Measurements from ENCODE around the gene PARP1.

Gene PARP1

DNA sequence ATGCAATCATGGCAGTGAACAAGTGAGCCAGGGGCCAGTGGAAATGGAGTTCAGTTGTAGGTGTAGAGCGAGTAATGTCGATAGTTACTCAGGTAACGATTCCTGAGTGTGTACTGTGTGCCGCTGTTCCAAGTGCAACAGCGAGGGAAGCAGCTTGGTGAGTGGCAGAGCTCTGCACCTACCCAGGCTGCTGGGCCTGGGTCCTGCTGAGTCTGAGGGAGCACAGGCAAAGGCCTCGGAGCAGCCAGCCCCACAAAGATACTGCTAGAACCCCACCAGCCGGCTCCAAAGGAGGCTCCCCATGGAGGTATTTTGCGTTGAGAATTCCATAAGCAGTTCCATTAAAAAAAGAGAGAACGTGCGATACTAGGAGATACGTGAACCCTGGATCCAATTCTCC is 23.2 kb downstream of the PARP1 start:
- no peaks in the 10 kb centered on the region for H3K9me3 ChIP-seq (ENCODE audit: low read length)
- no peak overlapping the region for H3K27ac ChIP-seq (ENCODE audit: low read depth, low read length)
- H3K36me3 ChIP-seq (ENCODE audit: insufficient read depth, low read length), result peaks cover 100% of the 10 kb centered on the region
- no peaks in the 10 kb centered on the region for H3K27me3 ChIP-seq (ENCODE audit: control insufficient read depth in 1 of 2, insufficient read depth in 2 of 2, low read length in 2 of 2)
- H3K9ac ChIP-seq (ENCODE audit: low read length), result no peak overlapping the region
- no peak overlapping the region for H3K4me3 ChIP-seq (ENCODE audit: low read depth in 1 of 2, low read length in 2 of 2)
- H3K4me1 ChIP-seq (ENCODE audit: insufficient read depth, low read length), result no peaks in the 10 kb centered on the region

DNA sequence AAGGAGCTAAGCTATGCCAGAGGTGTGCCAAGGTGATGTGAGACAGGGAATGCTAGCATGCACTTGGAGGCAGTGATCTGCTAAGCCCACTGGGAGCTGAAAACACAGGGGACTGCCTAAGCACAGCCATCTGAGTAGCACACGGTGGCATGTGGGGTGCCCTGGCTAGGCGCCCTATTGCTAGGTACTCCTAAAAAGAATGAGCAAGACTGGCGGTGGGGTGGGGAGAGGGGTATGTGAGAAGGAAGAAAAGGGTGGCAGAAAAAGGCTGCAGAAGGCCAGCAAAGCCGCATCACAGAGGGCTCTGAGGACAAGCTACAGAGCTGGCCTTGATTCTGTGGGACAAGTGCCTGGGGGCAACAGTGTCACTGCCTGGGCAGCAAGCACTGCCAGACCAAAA is 23.9 kb downstream of the PARP1 start:
- Histone ChIP-seq H3K27ac (ENCODE audit: low read depth, low read length) (no peak overlapping the region), H3K9me3 (ENCODE audit: low read length) (no peaks in the 10 kb centered on the region), H3K9ac (ENCODE audit: low read length) (no peak overlapping the region), H3K4me3 (ENCODE audit: low read depth in 1 of 2, low read length in 2 of 2) (no peak overlapping the region), H3K27me3 (ENCODE audit: control insufficient read depth in 1 of 2, insufficient read depth in 2 of 2, low read length in 2 of 2) (no peaks in the 10 kb centered on the region), H3K4me1 (ENCODE audit: insufficient read depth, low read length) (no peaks in the 10 kb centered on the region), H3K36me3 (ENCODE audit: insufficient read depth, low read length) (peaks cover 100% of the 10 kb centered on the region)

DNA sequence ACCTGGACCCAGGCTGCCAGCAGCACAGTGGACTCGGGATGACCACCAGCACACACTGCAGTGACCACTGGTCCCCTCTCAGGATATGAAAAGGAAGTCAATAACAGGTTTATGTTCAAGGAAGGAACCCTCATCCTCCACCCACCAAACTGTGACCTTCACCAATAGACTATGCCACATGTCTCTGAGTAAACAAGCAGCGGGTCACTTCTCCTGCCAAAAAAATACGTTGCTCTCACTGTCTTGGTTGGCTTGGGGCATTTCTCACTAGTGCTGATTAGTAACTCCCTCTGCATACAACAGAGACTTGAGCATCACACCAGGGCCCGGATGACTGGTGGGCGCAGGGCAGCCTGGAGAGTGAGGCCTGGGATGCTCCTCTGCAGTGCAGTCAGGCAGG is 25.9 kb downstream of the PARP1 start:
- H3K9ac ChIP-seq (ENCODE audit: low read length), result no peak overlapping the region
- H3K9me3 ChIP-seq (ENCODE audit: low read length), result no peaks in the 10 kb centered on the region
- peaks cover 98% of the 10 kb centered on the region for H3K36me3 ChIP-seq (ENCODE audit: insufficient read depth, low read length)
- no peak overlapping the region for H3K4me3 ChIP-seq (ENCODE audit: low read depth in 1 of 2, low read length in 2 of 2)
- H3K27me3 ChIP-seq (ENCODE audit: control insufficient read depth in 1 of 2, insufficient read depth in 2 of 2, low read length in 2 of 2), result no peaks in the 10 kb centered on the region
- H3K4me1 ChIP-seq (ENCODE audit: insufficient read depth, low read length), result no peaks in the 10 kb centered on the region
- H3K27ac ChIP-seq (ENCODE audit: low read depth, low read length), result no peak overlapping the region

DNA sequence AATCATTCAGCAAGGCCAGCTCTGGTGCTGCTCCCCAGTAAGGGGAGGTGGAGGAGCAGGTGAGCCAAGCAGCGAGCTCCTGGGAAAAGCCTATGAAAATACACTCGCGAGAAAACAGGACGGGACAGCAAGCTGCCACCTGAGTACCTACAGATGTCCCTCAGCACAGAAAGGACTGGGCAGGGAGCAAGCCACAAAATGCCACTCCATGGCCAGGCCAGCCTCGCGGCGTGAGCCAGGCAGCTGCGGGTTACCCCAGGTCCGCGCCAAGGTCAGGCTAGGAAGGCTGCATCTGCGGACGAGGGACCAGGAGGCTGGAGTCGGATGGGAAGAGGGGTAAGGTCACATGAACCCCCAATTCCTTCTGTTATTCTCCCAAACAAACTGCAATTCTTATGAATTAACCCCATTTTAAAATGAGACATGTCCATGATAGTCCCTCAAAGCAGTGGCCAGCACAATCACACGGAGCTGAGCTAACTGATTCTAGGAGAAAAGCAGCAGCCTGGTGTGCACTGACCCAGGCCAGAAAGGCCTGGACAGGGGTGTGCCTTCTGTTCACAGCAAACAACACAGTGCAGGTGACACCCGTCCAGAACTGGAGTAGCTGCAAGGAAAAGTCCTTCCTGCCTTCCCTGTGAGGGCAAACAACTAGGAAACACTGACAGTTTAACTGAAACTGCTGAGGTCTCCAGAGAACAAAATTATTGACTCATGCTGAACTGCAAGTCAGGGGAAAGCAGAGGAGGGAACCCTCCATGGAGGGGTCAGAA is 26.5 kb downstream of the PARP1 start:
- no peak overlapping the region for H3K4me3 ChIP-seq (ENCODE audit: low read depth in 1 of 2, low read length in 2 of 2)
- H3K9me3 ChIP-seq (ENCODE audit: low read length), result no peaks in the 10 kb centered on the region
- H3K27me3 ChIP-seq (ENCODE audit: control insufficient read depth in 1 of 2, insufficient read depth in 2 of 2, low read length in 2 of 2), result no peaks in the 10 kb centered on the region
- no peak overlapping the region for H3K27ac ChIP-seq (ENCODE audit: low read depth, low read length)
- H3K36me3 ChIP-seq (ENCODE audit: insufficient read depth, low read length), result peaks cover 99% of the 10 kb centered on the region
- H3K4me1 ChIP-seq (ENCODE audit: insufficient read depth, low read length), result no peaks in the 10 kb centered on the region
- no peak overlapping the region for H3K9ac ChIP-seq (ENCODE audit: low read length)

DNA sequence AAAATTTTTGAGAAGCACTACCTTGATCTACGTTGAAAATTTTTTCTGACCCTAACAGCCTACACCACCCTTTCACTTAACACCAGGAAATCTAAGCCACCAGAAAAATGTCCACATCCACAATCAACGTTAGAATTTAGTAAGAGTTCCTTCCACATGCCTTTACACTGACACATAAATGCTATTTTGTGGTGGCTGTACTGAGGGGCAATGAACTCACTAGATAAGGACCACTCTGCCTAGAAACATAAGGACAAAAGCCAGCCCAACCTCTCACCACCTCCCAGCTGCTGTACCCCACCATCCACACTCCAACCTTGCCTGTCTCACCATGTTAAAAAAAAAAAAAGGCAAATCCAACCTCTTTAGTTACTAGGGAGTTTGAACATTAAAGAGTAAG is 29.8 kb downstream of the PARP1 start:
- Histone ChIP-seq H3K36me3 (ENCODE audit: insufficient read depth, low read length) (peaks cover 99% of the 10 kb centered on the region), H3K9me3 (ENCODE audit: low read length) (no peaks in the 10 kb centered on the region), H3K9ac (ENCODE audit: low read length) (no peak overlapping the region), H3K27ac (ENCODE audit: low read depth, low read length) (no peak overlapping the region), H3K4me1 (ENCODE audit: insufficient read depth, low read length) (no peaks in the 10 kb centered on the region), H3K27me3 (ENCODE audit: control insufficient read depth in 1 of 2, insufficient read depth in 2 of 2, low read length in 2 of 2) (no peaks in the 10 kb centered on the region), H3K4me3 (ENCODE audit: low read depth in 1 of 2, low read length in 2 of 2) (no peak overlapping the region)

DNA sequence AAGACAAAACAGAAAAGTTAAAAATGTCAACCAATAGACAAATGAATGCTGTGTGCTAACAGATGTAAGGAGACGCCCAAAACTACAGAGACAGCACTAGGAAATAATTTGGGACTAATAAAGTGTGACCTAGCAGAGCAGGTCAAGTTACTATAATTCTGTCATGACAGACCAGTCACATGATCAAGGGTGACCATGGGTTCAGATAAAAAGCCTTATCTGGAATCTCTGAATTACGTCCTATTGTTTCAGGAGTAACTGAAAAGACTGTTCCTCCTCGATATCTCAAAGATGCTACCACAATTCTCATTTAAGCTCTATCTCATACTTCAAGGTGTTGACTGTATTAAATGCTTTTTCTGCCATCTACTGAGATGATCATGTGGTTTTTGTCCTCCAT is 31.6 kb downstream of the PARP1 start:
- H3K36me3 ChIP-seq (ENCODE audit: insufficient read depth, low read length), result peaks cover 94% of the 10 kb centered on the region
- H3K4me3 ChIP-seq (ENCODE audit: low read depth in 1 of 2, low read length in 2 of 2), result no peak overlapping the region
- no peak overlapping the region for H3K9ac ChIP-seq (ENCODE audit: low read length)
- H3K9me3 ChIP-seq (ENCODE audit: low read length), result no peaks in the 10 kb centered on the region
- H3K27me3 ChIP-seq (ENCODE audit: control insufficient read depth in 1 of 2, insufficient read depth in 2 of 2, low read length in 2 of 2), result no peaks in the 10 kb centered on the region
- no peaks in the 10 kb centered on the region for H3K4me1 ChIP-seq (ENCODE audit: insufficient read depth, low read length)
- H3K27ac ChIP-seq (ENCODE audit: low read depth, low read length), result no peak overlapping the region

DNA sequence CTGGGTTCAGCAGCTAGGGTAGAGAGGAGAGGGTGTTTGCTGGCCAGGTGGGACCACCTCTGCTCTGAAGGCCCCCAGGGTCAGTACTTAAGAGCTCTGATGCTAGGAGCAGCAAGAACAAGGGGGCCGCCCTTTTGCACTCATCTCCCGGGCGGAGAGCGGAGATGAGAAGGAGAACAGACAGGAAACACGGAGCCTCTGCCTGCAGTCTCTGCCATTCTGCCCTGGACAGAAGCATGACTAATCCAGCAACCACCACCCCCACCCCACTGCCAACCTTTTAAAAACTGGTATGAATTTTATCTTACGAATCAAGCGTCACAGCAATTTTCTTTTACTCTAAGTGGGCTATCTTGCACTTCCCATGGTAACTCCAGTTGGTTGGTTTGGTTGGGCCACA is 34.5 kb downstream of the PARP1 start:
- H3K4me3 ChIP-seq (ENCODE audit: low read depth in 1 of 2, low read length in 2 of 2), result no peak overlapping the region
- no peaks in the 10 kb centered on the region for H3K9me3 ChIP-seq (ENCODE audit: low read length)
- no peaks in the 10 kb centered on the region for H3K4me1 ChIP-seq (ENCODE audit: insufficient read depth, low read length)
- H3K9ac ChIP-seq (ENCODE audit: low read length), result no peak overlapping the region
- H3K27me3 ChIP-seq (ENCODE audit: control insufficient read depth in 1 of 2, insufficient read depth in 2 of 2, low read length in 2 of 2), result no peaks in the 10 kb centered on the region
- H3K36me3 ChIP-seq (ENCODE audit: insufficient read depth, low read length), result peaks cover 91% of the 10 kb centered on the region
- H3K27ac ChIP-seq (ENCODE audit: low read depth, low read length), result no peak overlapping the region

DNA sequence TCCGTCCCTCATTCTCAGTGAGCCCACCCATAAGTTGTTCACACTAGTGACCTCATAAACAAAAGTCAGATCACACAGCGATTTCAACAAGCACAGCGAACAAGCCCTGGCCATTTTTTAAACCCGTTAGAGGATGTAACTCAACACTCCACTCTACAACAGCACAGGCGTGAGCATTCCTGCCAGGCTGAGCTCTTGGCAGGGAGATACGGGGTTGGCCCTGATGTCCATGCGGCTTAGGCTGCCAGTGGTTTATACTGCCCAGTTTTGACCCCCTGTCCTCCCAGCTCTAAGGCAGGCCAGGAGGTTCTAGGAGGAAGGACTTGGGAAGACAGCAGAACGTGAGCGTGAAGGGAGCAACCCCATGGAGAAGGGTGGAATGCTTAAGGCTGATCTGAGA is 35.0 kb downstream of the PARP1 start:
- H3K9me3 ChIP-seq (ENCODE audit: low read length), result no peaks in the 10 kb centered on the region
- H3K9ac ChIP-seq (ENCODE audit: low read length), result no peak overlapping the region
- H3K27me3 ChIP-seq (ENCODE audit: control insufficient read depth in 1 of 2, insufficient read depth in 2 of 2, low read length in 2 of 2), result no peaks in the 10 kb centered on the region
- no peaks in the 10 kb centered on the region for H3K4me1 ChIP-seq (ENCODE audit: insufficient read depth, low read length)
- H3K27ac ChIP-seq (ENCODE audit: low read depth, low read length), result no peak overlapping the region
- no peak overlapping the region for H3K4me3 ChIP-seq (ENCODE audit: low read depth in 1 of 2, low read length in 2 of 2)
- peaks cover 91% of the 10 kb centered on the region for H3K36me3 ChIP-seq (ENCODE audit: insufficient read depth, low read length)

DNA sequence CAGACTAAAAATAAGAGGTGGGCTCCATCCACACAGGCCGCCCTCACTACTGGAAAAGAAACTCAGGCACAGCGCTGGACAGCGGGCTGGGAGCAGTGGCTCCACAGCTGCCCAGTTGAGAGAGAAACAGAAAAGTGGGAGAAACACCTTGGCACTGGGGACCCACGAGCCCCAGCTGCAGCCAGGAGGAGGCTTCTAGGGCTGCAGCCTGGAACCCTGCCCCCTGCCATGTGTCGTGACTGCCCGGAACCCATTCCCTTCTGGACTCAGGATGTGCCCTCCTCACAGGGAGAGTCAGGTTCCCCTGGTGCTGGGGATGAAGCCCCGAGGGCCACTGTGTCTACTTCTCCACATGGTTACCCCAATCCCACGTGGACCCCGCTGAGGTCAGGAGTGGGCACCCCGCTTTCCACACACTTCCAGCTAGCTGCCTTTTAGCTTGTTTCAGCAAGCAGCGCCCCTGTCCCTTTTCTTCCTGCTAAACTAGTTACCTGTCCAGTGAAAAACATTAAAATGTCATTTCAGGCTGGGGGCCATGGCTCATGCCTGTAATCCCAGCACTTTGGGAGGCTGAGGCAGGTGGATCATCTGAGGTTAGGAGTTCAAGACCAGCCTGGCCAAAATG is 35.9 kb downstream of the PARP1 start:
- Histone ChIP-seq H3K4me3 (ENCODE audit: low read depth in 1 of 2, low read length in 2 of 2) (no peak overlapping the region), H3K36me3 (ENCODE audit: insufficient read depth, low read length) (peaks cover 92% of the 10 kb centered on the region), H3K9ac (ENCODE audit: low read length) (no peak overlapping the region), H3K9me3 (ENCODE audit: low read length) (no peaks in the 10 kb centered on the region), H3K4me1 (ENCODE audit: insufficient read depth, low read length) (no peaks in the 10 kb centered on the region), H3K27me3 (ENCODE audit: control insufficient read depth in 1 of 2, insufficient read depth in 2 of 2, low read length in 2 of 2) (no peaks in the 10 kb centered on the region), H3K27ac (ENCODE audit: low read depth, low read length) (no peak overlapping the region)

DNA sequence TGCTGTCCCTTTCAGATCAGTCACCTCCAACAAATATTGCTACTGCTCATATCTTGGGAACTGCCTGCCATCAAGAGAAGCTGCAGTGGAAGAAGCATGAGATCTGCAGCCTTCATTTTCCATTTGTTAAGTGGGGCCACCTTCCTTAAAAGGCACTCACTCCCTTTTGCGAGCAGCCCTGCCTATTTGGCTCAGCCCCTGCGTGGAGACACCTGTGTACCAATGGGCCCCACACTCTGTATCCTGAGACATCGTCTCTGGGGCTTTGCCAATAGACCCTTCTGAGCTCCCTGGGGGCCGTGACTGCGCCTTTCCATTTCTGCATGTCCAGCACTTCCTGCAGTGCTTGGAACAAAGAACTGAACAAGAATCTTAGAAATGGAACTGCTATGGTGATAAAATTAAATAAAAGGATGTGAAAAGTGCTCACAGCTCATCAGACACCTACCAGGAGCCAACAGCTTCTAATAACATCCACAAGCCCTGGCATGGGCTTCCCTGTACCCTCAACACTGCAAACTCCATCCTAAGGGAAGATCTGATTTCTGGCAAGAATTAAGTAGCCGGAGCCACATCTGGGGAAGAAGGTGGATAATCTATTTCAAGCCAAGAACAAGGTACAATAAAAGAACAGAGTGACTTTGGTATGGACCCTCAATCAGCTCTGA is 36.7 kb downstream of the PARP1 start:
- Histone ChIP-seq H3K27ac (ENCODE audit: low read depth, low read length) (no peak overlapping the region), H3K4me3 (ENCODE audit: low read depth in 1 of 2, low read length in 2 of 2) (no peak overlapping the region), H3K9me3 (ENCODE audit: low read length) (no peaks in the 10 kb centered on the region), H3K36me3 (ENCODE audit: insufficient read depth, low read length) (peaks cover 91% of the 10 kb centered on the region), H3K9ac (ENCODE audit: low read length) (no peak overlapping the region), H3K4me1 (ENCODE audit: insufficient read depth, low read length) (no peaks in the 10 kb centered on the region), H3K27me3 (ENCODE audit: control insufficient read depth in 1 of 2, insufficient read depth in 2 of 2, low read length in 2 of 2) (no peaks in the 10 kb centered on the region)

DNA sequence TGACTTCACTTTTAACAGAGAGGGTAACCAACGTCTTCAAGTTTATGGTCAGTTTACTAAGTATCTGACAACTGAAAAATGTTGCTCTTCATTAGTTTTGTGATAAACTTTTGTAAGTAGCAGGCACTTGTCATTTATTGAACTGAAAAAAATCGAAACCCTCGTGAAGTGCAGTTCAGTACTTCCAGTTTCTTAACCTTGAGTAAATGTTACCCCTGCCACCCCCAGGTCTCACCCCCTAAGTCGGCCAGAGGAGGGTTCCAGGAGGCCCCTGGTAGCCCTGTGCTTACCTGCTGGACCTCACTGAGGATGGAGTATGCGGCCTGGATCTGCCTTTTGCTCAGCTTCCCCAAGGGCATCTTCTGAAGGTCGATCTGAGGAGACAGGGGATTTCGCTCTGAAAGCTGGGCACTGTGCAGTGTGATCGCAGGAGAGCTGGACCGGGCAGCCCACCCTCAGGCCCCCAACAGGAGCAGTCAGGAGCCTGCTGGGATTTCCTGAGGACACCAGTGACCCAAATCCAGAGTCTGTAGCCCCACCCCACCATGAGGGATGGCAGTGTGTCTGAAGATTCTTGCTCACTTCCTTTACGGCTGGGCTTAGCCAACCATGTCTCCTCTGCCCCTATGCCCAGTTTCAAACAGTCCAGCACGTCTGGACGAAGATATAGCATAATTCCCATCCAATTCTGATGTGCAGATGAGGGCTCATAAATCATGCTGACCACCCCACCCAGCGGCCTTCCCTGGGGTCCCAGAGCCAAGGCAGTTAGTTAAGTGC is 37.6 kb downstream of the PARP1 start:
- H3K27me3 ChIP-seq (ENCODE audit: control insufficient read depth in 1 of 2, insufficient read depth in 2 of 2, low read length in 2 of 2), result no peaks in the 10 kb centered on the region
- no peak overlapping the region for H3K9ac ChIP-seq (ENCODE audit: low read length)
- H3K4me1 ChIP-seq (ENCODE audit: insufficient read depth, low read length), result no peaks in the 10 kb centered on the region
- H3K27ac ChIP-seq (ENCODE audit: low read depth, low read length), result no peak overlapping the region
- H3K36me3 ChIP-seq (ENCODE audit: insufficient read depth, low read length), result peaks cover 91% of the 10 kb centered on the region
- no peaks in the 10 kb centered on the region for H3K9me3 ChIP-seq (ENCODE audit: low read length)
- no peak overlapping the region for H3K4me3 ChIP-seq (ENCODE audit: low read depth in 1 of 2, low read length in 2 of 2)
